GM19193 (cell line): ENCODE measurements around the gene IFT122.

Experiments
- POLR2A ChIP-seq: IDR thresholded peaks from 4 replicates; pipeline ENCODE4 v1.6.1; 2011; ENCODE audit not compliant: insufficient read depth, insufficient read length; ENCODE audit errors: extremely low read depth

Gene IFT122

GRCh38 chr3:129415378-129415777 is 24.6 kb upstream of the IFT122 start:
- no peak for TF ChIP-seq POLR2A

- no peak for TF ChIP-seq POLR2A
These were observed 24.2 kb upstream of the IFT122 start for GRCh38 chr3:129415830-129416229.

GRCh38 chr3:129416415-129416814 is 23.6 kb upstream of the IFT122 start:
- TF ChIP-seq POLR2A, result no peak

- no peak for TF ChIP-seq POLR2A
These were observed 22.7 kb upstream of the IFT122 start for GRCh38 chr3:129417326-129417725.

GRCh38 chr3:129418041-129418973 is 21.7 kb upstream of the IFT122 start:
- TF ChIP-seq POLR2A, result no peak

- no peak for TF ChIP-seq POLR2A
These were observed 20.5 kb upstream of the IFT122 start for GRCh38 chr3:129419476-129419875.

- TF ChIP-seq POLR2A, result no peak
These were observed 18.7 kb upstream of the IFT122 start for GRCh38 chr3:129421236-129421883.

GRCh38 chr3:129421988-129422745 is 17.9 kb upstream of the IFT122 start:
- no peak for TF ChIP-seq POLR2A

GRCh38 chr3:129422897-129423296 is 17.1 kb upstream of the IFT122 start:
- TF ChIP-seq POLR2A, result no peak

GRCh38 chr3:129424185-129424841 is 15.7 kb upstream of the IFT122 start:
- TF ChIP-seq POLR2A, result no peak

- TF ChIP-seq POLR2A, result no peak
These were observed 14.8 kb upstream of the IFT122 start for GRCh38 chr3:129425213-129425612.

- no peak for TF ChIP-seq POLR2A
These were observed 14.4 kb upstream of the IFT122 start for GRCh38 chr3:129425619-129426018.

GRCh38 chr3:129428007-129428375 is 12.0 kb upstream of the IFT122 start:
- TF ChIP-seq POLR2A, result no peak

GRCh38 chr3:129428376-129429079 is 11.5 kb upstream of the IFT122 start, which contains the start of gene EFCAB12:
Gene EFCAB12, minus strand, starts transcription at chr3:129428636. Its CDS starts 148 bp downstream, at chr3:129428488.
- no peak for TF ChIP-seq POLR2A
